Endothelial cell (in vitro differentiated cells): Measurements from ENCODE around the gene TBL1X. TPM values are rescaled to one million over a fixed set of nuclear protein-coding genes. Genes with fewer than 3 reads are reported as not detected.

Source experiments
- DNase-seq: peaks from one replicate; pipeline ENCODE4 v3.0.0; 2021; ENCODE audit warnings: low spot score
- H3K27ac Mint-ChIP-seq: one replicate; pipeline ENCODE4 v1.8.0; 2021; ENCODE audit warnings: mixed read lengths, inconsistent platforms; ENCODE audit not compliant: unreplicated experiment
- H3K27me3 Mint-ChIP-seq: one replicate; pipeline ENCODE4 v1.8.0; 2021; ENCODE audit warnings: mild to moderate bottlenecking, moderate library complexity, mixed read lengths, inconsistent platforms; ENCODE audit not compliant: unreplicated experiment
- H3K36me3 Mint-ChIP-seq: one replicate; pipeline ENCODE4 v1.8.0; 2021; ENCODE audit warnings: mild to moderate bottlenecking, low read depth, mixed read lengths, inconsistent platforms; ENCODE audit not compliant: unreplicated experiment
- H3K4me1 Mint-ChIP-seq: one replicate; pipeline ENCODE4 v1.8.0; 2021; ENCODE audit warnings: mild to moderate bottlenecking, mixed read lengths, inconsistent platforms; ENCODE audit not compliant: unreplicated experiment
- H3K4me3 Mint-ChIP-seq: one replicate; pipeline ENCODE4 v1.8.0; 2021; ENCODE audit warnings: mild to moderate bottlenecking, mixed read lengths, inconsistent platforms; ENCODE audit not compliant: unreplicated experiment
- H3K9me3 Mint-ChIP-seq: one replicate; pipeline ENCODE4 v1.8.0; 2021; ENCODE audit warnings: mixed read lengths, inconsistent platforms; ENCODE audit not compliant: unreplicated experiment
- total RNA-seq: library from RNA; stranded (reverse); fragmentation: NEBNext Ultra II Directional; extraction: Animal tissue kit (Norgen Biotek cat#: 25700); gene quantifications from one replicate; pipeline ENCODE4 v1.2.1, GENCODE V29; 2021; ENCODE audit not compliant: unreplicated experiment
- TF ChIP-seq, protein P1 (sequence below): fragments of 200-600 bp; sonication (generic); IDR thresholded peaks from one replicate; pipeline ENCODE4 v1.5.0; 2021; ENCODE audit warnings: antibody characterized with exemption; ENCODE audit not compliant: unreplicated experiment

Gene TBL1X
- total RNA-seq, 1 donor from 2014 or later = 19.4 TPM

DNA sequence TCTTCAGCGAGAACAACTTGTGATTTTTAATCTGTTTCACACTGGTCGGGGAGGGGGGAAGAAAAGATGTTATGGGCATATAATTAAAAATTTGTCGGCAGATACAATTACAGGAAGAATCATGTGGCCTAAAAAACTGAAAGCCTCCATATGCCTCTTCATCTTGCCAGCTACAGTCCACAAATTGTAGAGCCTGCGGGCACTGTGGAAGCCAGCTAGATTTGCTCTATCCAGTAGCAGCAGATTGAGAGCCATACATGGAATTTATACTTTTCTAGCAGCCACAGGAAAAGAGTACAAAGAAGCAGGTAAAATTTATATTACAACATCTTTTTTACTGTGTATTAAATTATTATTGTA is 147.3 kb downstream of the TBL1X start:
- H3K4me1 Mint-ChIP-seq = no peaks in the 10 kb centered on the region
- H3K27me3 Mint-ChIP-seq = no peaks in the 10 kb centered on the region
- no peaks in the 10 kb centered on the region for H3K36me3 Mint-ChIP-seq
- no peak overlapping the region for H3K4me3 Mint-ChIP-seq
- TF ChIP-seq, protein P1, sequence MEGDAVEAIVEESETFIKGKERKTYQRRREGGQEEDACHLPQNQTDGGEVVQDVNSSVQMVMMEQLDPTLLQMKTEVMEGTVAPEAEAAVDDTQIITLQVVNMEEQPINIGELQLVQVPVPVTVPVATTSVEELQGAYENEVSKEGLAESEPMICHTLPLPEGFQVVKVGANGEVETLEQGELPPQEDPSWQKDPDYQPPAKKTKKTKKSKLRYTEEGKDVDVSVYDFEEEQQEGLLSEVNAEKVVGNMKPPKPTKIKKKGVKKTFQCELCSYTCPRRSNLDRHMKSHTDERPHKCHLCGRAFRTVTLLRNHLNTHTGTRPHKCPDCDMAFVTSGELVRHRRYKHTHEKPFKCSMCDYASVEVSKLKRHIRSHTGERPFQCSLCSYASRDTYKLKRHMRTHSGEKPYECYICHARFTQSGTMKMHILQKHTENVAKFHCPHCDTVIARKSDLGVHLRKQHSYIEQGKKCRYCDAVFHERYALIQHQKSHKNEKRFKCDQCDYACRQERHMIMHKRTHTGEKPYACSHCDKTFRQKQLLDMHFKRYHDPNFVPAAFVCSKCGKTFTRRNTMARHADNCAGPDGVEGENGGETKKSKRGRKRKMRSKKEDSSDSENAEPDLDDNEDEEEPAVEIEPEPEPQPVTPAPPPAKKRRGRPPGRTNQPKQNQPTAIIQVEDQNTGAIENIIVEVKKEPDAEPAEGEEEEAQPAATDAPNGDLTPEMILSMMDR = no peak
- no peaks in the 10 kb centered on the region for H3K9me3 Mint-ChIP-seq
- DNase-seq = no peak
- no peak overlapping the region for H3K27ac Mint-ChIP-seq

DNA sequence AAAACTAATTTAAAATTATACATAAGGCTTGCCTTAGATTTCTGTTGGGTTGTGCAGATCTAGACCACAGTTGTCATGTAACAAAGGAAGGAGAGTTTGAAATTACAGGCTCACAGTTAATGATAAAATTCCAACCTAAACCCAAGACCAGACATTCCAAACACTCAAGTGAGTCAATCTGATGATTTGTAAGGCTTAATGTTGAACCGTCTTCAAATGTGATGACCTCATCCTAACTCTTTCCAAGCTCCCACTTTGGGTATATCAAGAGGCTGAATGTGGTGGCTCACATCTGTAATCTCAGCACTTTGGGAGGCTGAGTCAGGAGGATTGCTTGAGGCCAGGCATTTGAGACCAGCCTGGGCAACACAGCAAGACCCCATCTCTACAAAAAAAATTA is 149.2 kb downstream of the TBL1X start:
- H3K4me3 Mint-ChIP-seq = no peak overlapping the region
- no peaks in the 10 kb centered on the region for H3K36me3 Mint-ChIP-seq
- no peak for DNase-seq
- TF ChIP-seq, protein P1 = no peak
- H3K9me3 Mint-ChIP-seq = no peaks in the 10 kb centered on the region
- no peaks in the 10 kb centered on the region for H3K4me1 Mint-ChIP-seq
- H3K27me3 Mint-ChIP-seq = peaks cover 2% of the 10 kb centered on the region
- H3K27ac Mint-ChIP-seq = no peak overlapping the region

DNA sequence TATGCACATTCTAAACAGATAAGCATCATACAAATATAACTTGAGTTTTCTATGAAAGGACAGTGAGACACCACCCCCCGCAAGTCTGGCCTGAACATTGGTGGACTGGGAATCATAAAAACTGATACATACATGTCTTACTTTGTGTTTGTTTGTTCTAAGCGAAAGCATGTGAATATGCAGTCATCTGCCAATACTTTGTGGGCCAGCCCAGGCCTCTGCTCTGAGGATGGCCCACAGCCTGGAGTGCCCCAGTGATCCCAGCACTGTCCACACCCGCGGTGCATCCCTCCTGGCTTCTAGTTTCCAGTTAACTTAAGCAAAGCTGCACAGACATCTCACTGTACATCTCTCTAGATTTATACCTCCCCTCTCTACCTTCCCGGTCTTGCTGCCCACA is 154.3 kb downstream of the TBL1X start:
- no peaks in the 10 kb centered on the region for H3K9me3 Mint-ChIP-seq
- H3K36me3 Mint-ChIP-seq = no peaks in the 10 kb centered on the region
- no peaks in the 10 kb centered on the region for H3K4me1 Mint-ChIP-seq
- TF ChIP-seq, protein P1 = no peak
- H3K4me3 Mint-ChIP-seq = no peak overlapping the region
- peaks cover 4% of the 10 kb centered on the region for H3K27me3 Mint-ChIP-seq
- no peak overlapping the region for H3K27ac Mint-ChIP-seq
- no peak for DNase-seq

DNA sequence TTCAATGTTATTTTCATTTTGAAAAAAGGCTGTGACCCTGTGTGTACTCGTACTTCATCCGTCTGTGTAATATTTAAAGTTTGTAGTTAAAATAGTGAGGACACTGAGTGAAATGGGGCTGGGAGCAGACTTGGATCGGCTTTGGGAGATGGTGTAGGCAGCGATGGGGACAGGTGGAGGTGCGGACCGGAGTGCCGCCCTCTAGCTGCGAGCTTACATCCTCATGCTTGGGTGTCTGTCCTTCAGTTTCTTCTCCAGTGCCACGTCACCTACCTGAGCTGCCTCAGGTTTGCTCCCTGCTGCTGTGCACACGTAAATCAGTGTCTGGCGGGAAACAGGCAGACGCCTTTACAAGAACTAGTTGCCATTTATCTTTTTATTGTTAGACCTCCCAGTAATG is 154.7 kb downstream of the TBL1X start:
- Mint-ChIP-seq H3K27me3 (peaks cover 4% of the 10 kb centered on the region), H3K36me3 (no peaks in the 10 kb centered on the region), H3K4me3 (no peak overlapping the region), H3K27ac (no peak overlapping the region), H3K4me1 (no peaks in the 10 kb centered on the region), H3K9me3 (no peaks in the 10 kb centered on the region)
- DNase-seq = no peak
- TF ChIP-seq, protein P1 = no peak

DNA sequence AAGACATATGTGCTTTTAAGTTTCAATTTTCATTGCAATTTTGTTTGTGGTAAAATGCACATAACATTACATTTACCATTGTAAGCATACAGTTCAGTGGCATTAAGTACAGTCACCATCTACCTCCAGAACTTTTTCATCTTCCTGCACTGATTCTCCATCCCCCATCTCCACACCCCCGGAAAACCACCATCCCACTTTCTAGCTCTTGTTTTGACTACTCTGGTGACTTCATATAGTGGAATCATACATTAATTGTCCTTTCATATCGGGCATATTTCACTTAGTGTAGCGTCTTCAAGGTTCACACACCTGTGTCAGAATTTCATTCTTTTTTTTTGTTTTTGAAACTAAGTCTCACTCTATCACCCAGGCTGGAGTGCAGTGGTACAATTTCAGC is 157.3 kb downstream of the TBL1X start:
- no peaks in the 10 kb centered on the region for H3K9me3 Mint-ChIP-seq
- H3K27me3 Mint-ChIP-seq = peaks cover 4% of the 10 kb centered on the region
- no peaks in the 10 kb centered on the region for H3K36me3 Mint-ChIP-seq
- TF ChIP-seq, protein P1 = no peak
- no peak overlapping the region for H3K4me3 Mint-ChIP-seq
- DNase-seq = no peak
- no peaks in the 10 kb centered on the region for H3K4me1 Mint-ChIP-seq
- H3K27ac Mint-ChIP-seq = no peak overlapping the region
